ENCODE data around the gene NEK9.

The NEK9 gene

GRCh38 chr14:75040507-75040906 is 86.3 kb downstream of the NEK9 start:
- no peak for DNase-seq (ENCODE audit: low read depth in 2 of 2)

GRCh38 chr14:75032939-75033338 is 93.9 kb downstream of the NEK9 start:
- no peak for DNase-seq (ENCODE audit: low read depth in 2 of 2)

GRCh38 chr14:75030147-75030546 is 96.7 kb downstream of the NEK9 start:
- DNase-seq (ENCODE audit: low read depth in 2 of 2) = no peak
